Anterior cingulate cortex (tissue), 58 donors: Measurements from ENCODE around the gene CAPN13.
"Not testable (repeated sequence)": the region's sequence is repeated elsewhere in the genome, so short reads cannot be mapped to it uniquely, and the experiment has no call there.

Source experiments
- DNase-seq, 58 donors: peaks; one replicate each; lab custom pipeline; 2025; lab: John Stamatoyannopoulos, UW

The CAPN13 gene

GRCh38 chr2:30707304-30707903 is 99.8 kb downstream of the CAPN13 start:
- no peak for DNase-seq

GRCh38 chr2:30706534-30707303 is 100.5 kb downstream of the CAPN13 start:
- DNase-seq, result peak in 42 of 58 donors; percentile 7 to 74 (median 28)

GRCh38 chr2:30705711-30706533 is 101.3 kb downstream of the CAPN13 start:
- no peak for DNase-seq

- no peak for DNase-seq
These were observed 102.2 kb downstream of the CAPN13 start for GRCh38 chr2:30705056-30705455.

GRCh38 chr2:30704309-30705020 is 102.8 kb downstream of the CAPN13 start:
- DNase-seq, result no peak

GRCh38 chr2:30702694-30703093 is 104.6 kb downstream of the CAPN13 start:
- DNase-seq, result no peak

GRCh38 chr2:30701782-30702181 is 105.5 kb downstream of the CAPN13 start:
- DNase-seq, result no peak

GRCh38 chr2:30697242-30698103 is 109.8 kb downstream of the CAPN13 start:
- not testable (repeated sequence) for DNase-seq

- DNase-seq, result no peak
These were observed 111.5 kb downstream of the CAPN13 start for GRCh38 chr2:30695749-30696148.

GRCh38 chr2:30694286-30695055 is 112.8 kb downstream of the CAPN13 start:
- DNase-seq, result no peak

GRCh38 chr2:30693821-30694281 is 113.4 kb downstream of the CAPN13 start:
- DNase-seq, result no peak

GRCh38 chr2:30692829-30693275 is 114.4 kb downstream of the CAPN13 start:
- DNase-seq, result no peak

GRCh38 chr2:30691948-30692828 is 115.1 kb downstream of the CAPN13 start:
- no peak for DNase-seq

- peak in 1 of 58 donors; percentile 25 for DNase-seq
These were observed 115.9 kb downstream of the CAPN13 start for GRCh38 chr2:30691091-30691947.

GRCh38 chr2:30690126-30690561 is 117.1 kb downstream of the CAPN13 start:
- no peak for DNase-seq

- no peak for DNase-seq
These were observed 117.6 kb downstream of the CAPN13 start for GRCh38 chr2:30689496-30690125.
